ENCODE results near the gene ZCCHC13. TPM values are rescaled to one million over a fixed set of nuclear protein-coding genes. Genes with fewer than 3 reads are reported as not detected.

ZCCHC13 gene
- total and polyA plus RNA-seq, 2 of the 13 experiments (the other 11 are each of a cell fraction or from before 2014, with no cell fraction given), result not detected

- Histone ChIP-seq H3K27ac (ENCODE audit: extremely low read length, insufficient read depth, low read length) (peak overlapping the region; percentile 97), H3K9me3 (ENCODE audit: low read length) (no peaks in the 10 kb centered on the region), H3K36me3 (replicated peaks in 1 of 2; ENCODE audit: control insufficient read depth in 1 of 2, insufficient read depth in 2 of 2, low read length in 2 of 2) (0 out of 5 replicates have a peak, but pooled peaks cover 0 to 3% of the 10 kb centered on the region in 2 experiments), H3K27me3 (ENCODE audit: control insufficient read depth in 1 of 2, insufficient read depth in 2 of 2, low read length in 2 of 2) (no peaks in the 10 kb centered on the region; a peak in 1 of 5 replicates), H3K9ac (ENCODE audit: insufficient read depth, low read depth, low read length) (peak overlapping the region; percentile 91), H2AFZ (ENCODE audit: low read length) (peak overlapping the region; percentile 34), H3K79me2 (ENCODE audit: insufficient read depth, low read length) (peaks cover 49% of the 10 kb centered on the region), H3K4me3 (replicated peaks in 1 of 3; ENCODE audit: insufficient read depth in 1 of 3, low read depth in 2 of 3, low read length in 3 of 3) (peak overlapping the region; percentile 71 to 81 (median 80)), H3K4me1 (ENCODE audit: insufficient read depth, low read length) (peaks cover 19% of the 10 kb centered on the region), H4K20me1 (ENCODE audit: insufficient read depth, low read length) (no peaks in the 10 kb centered on the region), H3K4me2 (ENCODE audit: low read depth, low read length) (peak overlapping the region; percentile 80)
- ChIA-PET POLR2A (interaction anchor here (0.7 to 2.1 kb wide), 5 partner anchors 9 to 113 kb away, joined by 3 to 20 read pairs (median 6); no protein-coding TSS in a partner anchor), CTCF (ENCODE audit: low intra/inter-chr PET ratio, low total read pairs) (no interaction called here)
- intact Hi-C loops (cut with micrococcal nuclease; ENCODE audit: unreplicated experiment), result loop anchor here (2.0 to 10.0 kb wide), 3 partner anchors 47 to 129 kb away; partner anchors contain the start of gene SLC16A2
- no TSS peak for BruUV-seq (replicated peaks)
- ATAC-seq (peak; percentile 96), DNase-seq (ENCODE audit: low spot score) (peak; percentile 76), FAIRE-seq (no peak)
- in situ Hi-C loops (cut with HindIII; ENCODE audit: extremely low pct_ligation_motif_present, low pct_unique_long_range_greater_than_20kb), result no loop called here
- 1% methylated on average over 20 of the region's 42 CpGs for WGBS (ENCODE audit: low lambda C conversion rate)
- no peak for TF ChIP-seq RORA (CRISPR knock-in tag; IDR thresholded peaks at IDR 0.05)
- TF ChIP-seq FOXJ3 (CRISPR knock-in tag; IDR thresholded peaks at IDR 0.05; ENCODE audit: borderline replicate concordance), result peak; percentile 19; the same call in 1 of the 2 replicates
- peak in 1 of 2 experiments; percentile 64; a peak in 1 of 4 replicates for TF ChIP-seq KLF16 (CRISPR knock-in tag; IDR thresholded peaks at IDR 0.05)
- TF ChIP-seq DBP (CRISPR knock-in tag; IDR thresholded peaks at IDR 0.05; ENCODE audit: not compliant biosample characterization), result no peak
- TF ChIP-seq TEF (CRISPR knock-in tag; IDR thresholded peaks at IDR 0.05), result no peak
- TF ChIP-seq ZMYM4 (CRISPR knock-in tag; IDR thresholded peaks at IDR 0.05), result peak; percentile 62; the same call in 1 of the 2 replicates
- TF ChIP-seq, protein P1, sequence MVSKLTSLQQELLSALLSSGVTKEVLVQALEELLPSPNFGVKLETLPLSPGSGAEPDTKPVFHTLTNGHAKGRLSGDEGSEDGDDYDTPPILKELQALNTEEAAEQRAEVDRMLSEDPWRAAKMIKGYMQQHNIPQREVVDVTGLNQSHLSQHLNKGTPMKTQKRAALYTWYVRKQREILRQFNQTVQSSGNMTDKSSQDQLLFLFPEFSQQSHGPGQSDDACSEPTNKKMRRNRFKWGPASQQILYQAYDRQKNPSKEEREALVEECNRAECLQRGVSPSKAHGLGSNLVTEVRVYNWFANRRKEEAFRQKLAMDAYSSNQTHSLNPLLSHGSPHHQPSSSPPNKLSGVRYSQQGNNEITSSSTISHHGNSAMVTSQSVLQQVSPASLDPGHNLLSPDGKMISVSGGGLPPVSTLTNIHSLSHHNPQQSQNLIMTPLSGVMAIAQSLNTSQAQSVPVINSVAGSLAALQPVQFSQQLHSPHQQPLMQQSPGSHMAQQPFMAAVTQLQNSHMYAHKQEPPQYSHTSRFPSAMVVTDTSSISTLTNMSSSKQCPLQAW (CRISPR knock-in tag; IDR thresholded peaks at IDR 0.05), result 0 out of 2 replicates have a peak, but pooled peaks have one; percentile 49
- TF ChIP-seq ELF3 (CRISPR knock-in tag; IDR thresholded peaks at IDR 0.05), result no peak
- TF ChIP-seq KDM2A (CRISPR knock-in tag; IDR thresholded peaks at IDR 0.05; ENCODE audit: borderline replicate concordance, low read depth), result peak; percentile 28; the same call in 1 of the 2 replicates
- TF ChIP-seq GZF1 (CRISPR knock-in tag; IDR thresholded peaks at IDR 0.05), result 0 out of 2 replicates have a peak, but pooled peaks have one; percentile 62
- TF ChIP-seq, protein P2, sequence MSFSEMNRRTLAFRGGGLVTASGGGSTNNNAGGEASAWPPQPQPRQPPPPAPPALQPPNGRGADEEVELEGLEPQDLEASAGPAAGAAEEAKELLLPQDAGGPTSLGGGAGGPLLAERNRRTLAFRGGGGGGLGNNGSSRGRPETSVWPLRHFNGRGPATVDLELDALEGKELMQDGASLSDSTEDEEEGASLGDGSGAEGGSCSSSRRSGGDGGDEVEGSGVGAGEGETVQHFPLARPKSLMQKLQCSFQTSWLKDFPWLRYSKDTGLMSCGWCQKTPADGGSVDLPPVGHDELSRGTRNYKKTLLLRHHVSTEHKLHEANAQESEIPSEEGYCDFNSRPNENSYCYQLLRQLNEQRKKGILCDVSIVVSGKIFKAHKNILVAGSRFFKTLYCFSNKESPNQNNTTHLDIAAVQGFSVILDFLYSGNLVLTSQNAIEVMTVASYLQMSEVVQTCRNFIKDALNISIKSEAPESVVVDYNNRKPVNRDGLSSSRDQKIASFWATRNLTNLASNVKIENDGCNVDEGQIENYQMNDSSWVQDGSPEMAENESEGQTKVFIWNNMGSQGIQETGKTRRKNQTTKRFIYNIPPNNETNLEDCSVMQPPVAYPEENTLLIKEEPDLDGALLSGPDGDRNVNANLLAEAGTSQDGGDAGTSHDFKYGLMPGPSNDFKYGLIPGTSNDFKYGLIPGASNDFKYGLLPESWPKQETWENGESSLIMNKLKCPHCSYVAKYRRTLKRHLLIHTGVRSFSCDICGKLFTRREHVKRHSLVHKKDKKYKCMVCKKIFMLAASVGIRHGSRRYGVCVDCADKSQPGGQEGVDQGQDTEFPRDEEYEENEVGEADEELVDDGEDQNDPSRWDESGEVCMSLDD (CRISPR knock-in tag; IDR thresholded peaks at IDR 0.05; ENCODE audit: borderline replicate concordance), result no peak
- TF ChIP-seq REL (CRISPR knock-in tag; conservative IDR thresholded peaks at IDR 0.05), result 0 out of 2 replicates have a peak, but pooled peaks have one; percentile 34
- TF ChIP-seq MAFF (IDR thresholded peaks at IDR 0.05; ENCODE audit: low read depth, low read length), result peak; percentile 38; the same call in 1 of the 2 replicates
These were observed 11.8 kb upstream of the ZCCHC13 start for GRCh38 chrX:74291964-74292807.
